Vagina (tissue), 2 donors: Measurements from ENCODE around the gene TMIGD3.

Source experiments
- CTCF ChIP-seq, 3 experiments: fragments of 450-650 bp in 2 of 3; fragments of 200-600 bp in 1 of 3; sonication (generic) in 1 of 3; IDR thresholded peaks; one replicate each; pipeline ENCODE4 v1.5.1; 2017 to 2019; ENCODE audit warnings: antibody characterized with exemption in 3 of 3, mild to moderate bottlenecking in 2 of 3, moderate library complexity in 2 of 3
- POLR2A ChIP-seq, 2 donors: fragments of 450-650 bp; IDR thresholded peaks; one replicate each; pipeline ENCODE4 v1.6.1; 2017; ENCODE audit warnings: antibody characterized with exemption in 2 of 2, mild to moderate bottlenecking in 2 of 2, moderate library complexity in 2 of 2
- POLR2AphosphoS5 ChIP-seq, 2 donors: sonication (generic); formaldehyde crosslinking; IDR thresholded peaks; one replicate each; pipeline ENCODE4 v1.9.0; 2017; ENCODE audit warnings: antibody characterized with exemption in 2 of 2, mild to moderate bottlenecking in 2 of 2, low read depth in 1 of 2; ENCODE audit not compliant: insufficient read depth in 1 of 2

DNA sequence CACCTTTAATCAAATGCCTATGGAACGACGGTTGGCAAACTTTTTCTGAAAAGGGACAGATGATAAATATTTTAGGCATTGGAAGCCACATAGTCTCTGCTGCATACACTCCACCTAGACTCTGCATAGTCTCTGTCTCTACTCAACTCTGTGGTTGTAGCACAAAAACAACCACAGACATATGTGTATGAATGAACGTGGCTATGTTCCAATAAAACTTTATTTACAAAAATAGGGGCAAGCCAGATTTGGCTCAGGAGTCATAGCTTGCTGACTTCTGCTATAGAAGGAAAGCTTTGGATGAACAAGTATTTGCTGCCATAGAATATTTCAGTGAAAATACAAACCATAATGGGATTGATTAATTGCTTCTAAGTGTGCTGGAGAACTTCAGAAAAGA is 37.5 kb upstream of the TMIGD3 start:
- no peak for TF ChIP-seq CTCF (IDR thresholded peaks at IDR 0.05)
- no peak for TF ChIP-seq POLR2A (IDR thresholded peaks at IDR 0.05)
- no peak for TF ChIP-seq POLR2AphosphoS5 (IDR thresholded peaks at IDR 0.05; ENCODE audit: insufficient read depth in 1 of 2, low read depth in 1 of 2)
